SK-MEL-5 (cell line): ENCODE measurements around the gene PIK3R6. TPM values are rescaled to one million over a fixed set of nuclear protein-coding genes. Genes with fewer than 3 reads are reported as not detected.

ENCODE experiments used
- DNase-seq: peaks from one replicate; pipeline ENCODE4 v3.0.0-alpha.2; 2016; ENCODE audit warnings: low read depth, low spot score
- in situ Hi-C: cut with HindIII; loops from 2 replicates; pipeline ENCODE4 v1.10.0; 2016; ENCODE audit warnings: low sequenced_read_pairs, high pct_unique_total_duplicates, low pct_unique_long_range_greater_than_20kb
- total RNA-seq: library from RNA; depleted of rRNA; stranded (reverse); fragments of >200 nt; shearing (Covaris generic); gene quantifications from 2 replicates; pipeline ENCODE4 v1.2.3, GENCODE V29; 2014

PIK3R6 gene
- total RNA-seq, 1 experiment from 2014 or later = 0.05 TPM

- in situ Hi-C loops = no loop called here
- DNase-seq = no peak
Measured at GRCh38 chr17:8884336-8884990, 17.0 kb upstream of the PIK3R6 start.

- no peak for DNase-seq
- in situ Hi-C loops = no loop called here
Measured at GRCh38 chr17:8883353-8883752, 15.9 kb upstream of the PIK3R6 start.

GRCh38 chr17:8881606-8882005 lies 14.1 kb upstream of the PIK3R6 start:
- in situ Hi-C loops = no loop called here
- no peak for DNase-seq

- DNase-seq = no peak
- in situ Hi-C loops = no loop called here
Measured at GRCh38 chr17:8880466-8880865, 13.0 kb upstream of the PIK3R6 start.

- DNase-seq = no peak
- in situ Hi-C loops = no loop called here
Measured at GRCh38 chr17:8879410-8879809, 11.9 kb upstream of the PIK3R6 start.

GRCh38 chr17:8877984-8878383 lies 10.5 kb upstream of the PIK3R6 start:
- no peak for DNase-seq
- in situ Hi-C loops = no loop called here

- no peak for DNase-seq
- in situ Hi-C loops = no loop called here
Measured at GRCh38 chr17:8875957-8876356, 8.5 kb upstream of the PIK3R6 start.

- DNase-seq = no peak
- in situ Hi-C loops = no loop called here
Measured at GRCh38 chr17:8875436-8875835, 8.0 kb upstream of the PIK3R6 start.

GRCh38 chr17:8873801-8874715 lies 6.6 kb upstream of the PIK3R6 start:
- no peak for DNase-seq
- in situ Hi-C loops = no loop called here

- in situ Hi-C loops = no loop called here
- DNase-seq = no peak
Measured at GRCh38 chr17:8872705-8873435, 5.4 kb upstream of the PIK3R6 start.

- in situ Hi-C loops = no loop called here
- no peak for DNase-seq
Measured at GRCh38 chr17:8872036-8872704, 4.7 kb upstream of the PIK3R6 start.

GRCh38 chr17:8871081-8871581 lies 3.7 kb upstream of the PIK3R6 start:
- in situ Hi-C loops = no loop called here
- no peak for DNase-seq

GRCh38 chr17:8870406-8871040 lies 3.0 kb upstream of the PIK3R6 start:
- in situ Hi-C loops = no loop called here

GRCh38 chr17:8869114-8869815 lies 1.8 kb upstream of the PIK3R6 start:
- in situ Hi-C loops = no loop called here
- DNase-seq = peak; percentile 27

More at GRCh38 chr17:8870406-8871040, 3.0 kb upstream of the PIK3R6 start:
- DNase-seq = no peak

GRCh38 chr17:8868529-8868951 lies 1.1 kb upstream of the PIK3R6 start:
- no peak for DNase-seq
- in situ Hi-C loops = no loop called here

- no peak for DNase-seq
- in situ Hi-C loops = no loop called here
Measured at GRCh38 chr17:8868092-8868491, 618 bp upstream of the PIK3R6 start.

- DNase-seq = no peak
- in situ Hi-C loops = no loop called here
Measured at GRCh38 chr17:8865811-8866210, 1.7 kb downstream of the PIK3R6 start.
